SK-N-SH (cell line): Measurements from ENCODE around the gene GYS1. TPM values are rescaled to one million over a fixed set of nuclear protein-coding genes. Genes with fewer than 3 reads are reported as not detected.
"Not testable (repeated sequence)": the region's sequence is repeated elsewhere in the genome, so short reads cannot be mapped to it uniquely, and the experiment has no call there.

Source experiments
- CTCF ChIA-PET: fragments of 300-600, 350-600 bp; formaldehyde crosslinking; extraction: SDS; loops from one replicate; lab custom pipeline; 2021; lab: Yijun Ruan, JAX
- POLR2A ChIA-PET: fragments of 350-600 bp; sonication (Branson Sonifier 250); formaldehyde crosslinking; extraction: SDS; loops from one replicate; lab custom pipeline; 2020; ENCODE audit warnings: antibody characterized with exemption, inconsistent platforms; lab: Yijun Ruan, JAX
- DNase-seq: peaks from one replicate; pipeline ENCODE4 v3.0.0; 2012
- H2AFZ ChIP-seq: fragments of 200-600 bp; sonication (generic); 2 replicates; pipeline ENCODE4 v1.8.1; 2016; ENCODE audit warnings: antibody characterized with exemption, mild to moderate bottlenecking, low read depth
- H3F3A ChIP-seq: fragments of 200-600 bp; sonication (generic); replicated peaks from 2 replicates; pipeline ENCODE3; 2016; ENCODE audit warnings: antibody characterized with exemption, mild to moderate bottlenecking; ENCODE audit not compliant: insufficient read depth
- H3K27ac ChIP-seq, 2 experiments: fragments of 200-500 bp in 1 of 2; fragments of 200-600 bp in 1 of 2; sonication (Bioruptor generic) in 1 of 2; sonication (generic), shearing (Covaris generic) in 1 of 2; 2 replicates each; pipeline versions ENCODE4 v1.5.1 to v1.6.1; 2014 to 2016; ENCODE audit warnings: low read depth in 2 of 2, inconsistent platforms in 1 of 2, low read length in 1 of 2, mild to moderate bottlenecking in 1 of 2, mixed read lengths in 1 of 2
- H3K27me3 ChIP-seq: fragments of 200-600 bp; sonication (generic), shearing (Covaris generic); 2 replicates; pipeline ENCODE4 v1.6.1; 2016; ENCODE audit warnings: mixed run types; ENCODE audit not compliant: insufficient read depth
- H3K36me3 ChIP-seq, 2 experiments: fragments of 200-500 bp in 1 of 2; fragments of 200-600 bp in 1 of 2; sonication (Bioruptor generic) in 1 of 2; sonication (generic) in 1 of 2; replicated peaks in 1 of 2; 2 replicates each; pipeline versions ENCODE3 to v1.5.1; 2014 to 2016; ENCODE audit warnings: low read length in 1 of 2, mild to moderate bottlenecking in 1 of 2; ENCODE audit not compliant: insufficient read depth in 2 of 2, control insufficient read depth in 1 of 2
- H3K4me1 ChIP-seq, 2 experiments: fragments of 200-500 bp in 1 of 2; fragments of 200-600 bp in 1 of 2; sonication (Bioruptor generic) in 1 of 2; sonication (generic), shearing (Covaris generic) in 1 of 2; 2 replicates each; pipeline versions ENCODE4 v1.5.1 to v1.6.1; 2014 to 2016; ENCODE audit warnings: low read depth in 1 of 2, low read length in 1 of 2, mixed run types in 1 of 2; ENCODE audit not compliant: insufficient read depth in 2 of 2, control insufficient read depth in 1 of 2
- H3K4me2 ChIP-seq: fragments of 200-600 bp; sonication (generic), shearing (Covaris generic); 2 replicates; pipeline ENCODE4 v1.6.1; 2017; ENCODE audit warnings: mixed run types
- H3K4me3 ChIP-seq, 2 experiments: fragments of 200-500 bp in 1 of 2; fragments of 200-600 bp in 1 of 2; sonication (Bioruptor generic) in 1 of 2; sonication (generic), shearing (Covaris generic) in 1 of 2; 2 replicates each; pipeline versions ENCODE4 v1.5.1 to v1.8.1; 2014 to 2016; ENCODE audit warnings: low read depth in 2 of 2, inconsistent platforms in 1 of 2, low read length in 1 of 2, mild to moderate bottlenecking in 1 of 2, mixed read lengths in 1 of 2, moderate library complexity in 1 of 2
- H3K79me2 ChIP-seq: fragments of 200-600 bp; sonication (generic); 2 replicates; pipeline ENCODE4 v1.8.1; 2017; ENCODE audit warnings: mild to moderate bottlenecking; ENCODE audit not compliant: insufficient read depth
- H3K9ac ChIP-seq: fragments of 200-600 bp; sonication (generic); 2 replicates; pipeline ENCODE4 v1.6.1; 2017; ENCODE audit warnings: mixed run types
- H3K9me2 ChIP-seq: fragments of 200-600 bp; sonication (generic); 2 replicates; pipeline ENCODE4 v1.6.1; 2017; ENCODE audit warnings: mixed run types
- H3K9me3 ChIP-seq: fragments of 200-600 bp; sonication (generic); 2 replicates; pipeline ENCODE4 v1.6.1; 2017; ENCODE audit warnings: mixed run types, mild to moderate bottlenecking, moderate library complexity
- H4K20me1 ChIP-seq: fragments of 200-600 bp; sonication (generic); 2 replicates; pipeline ENCODE4 v1.6.1; 2017; ENCODE audit warnings: mild to moderate bottlenecking, mixed run types; ENCODE audit not compliant: insufficient read depth
- CHD2 ChIP-seq: fragments of 150-350 bp; IDR thresholded peaks from 2 replicates; pipeline ENCODE4 v1.6.1; 2018; ENCODE audit warnings: low read length; ENCODE audit not compliant: partially characterized antibody
- EZH2phosphoT487 ChIP-seq: fragments of 200-600 bp; sonication (generic); IDR thresholded peaks from 2 replicates; pipeline ENCODE4 v1.6.1; 2017; ENCODE audit warnings: low read depth, mixed run types, mild to moderate bottlenecking, antibody characterized with exemption, moderate library complexity, borderline replicate concordance
- GABPA ChIP-seq: IDR thresholded peaks from 2 replicates; pipeline ENCODE4 v1.4.0; 2012; ENCODE audit warnings: low read depth, mild to moderate bottlenecking
- NFIC ChIP-seq: IDR thresholded peaks from 2 replicates; pipeline ENCODE4 v1.4.0; 2012; ENCODE audit warnings: borderline replicate concordance
- REST ChIP-seq: IDR thresholded peaks from 2 replicates; pipeline ENCODE4 v1.6.1; 2012; ENCODE audit warnings: mild to moderate bottlenecking, low read depth, low read length, moderate library complexity
- SIN3A ChIP-seq: IDR thresholded peaks from 2 replicates; pipeline ENCODE4 v1.6.1; 2012; ENCODE audit warnings: low read depth, mild to moderate bottlenecking, low read length, moderate library complexity, borderline replicate concordance
- WGBS: methylation state at CpG from one replicate; pipeline ENCODE4 v1.1.6; 2017; ENCODE audit warnings: low lambda C conversion rate; 5-methylcytosine and 5-hydroxymethylcytosine counted together
- polyA plus RNA-seq, 3 experiments: library from polyadenylated mRNA; depleted of rRNA; stranded (reverse); fragments of >200 nt; gene quantifications; 2 replicates each; pipeline ENCODE4 v1.2.3, GENCODE V29; 2012
- TF ChIP-seq, protein P1 (sequence below): fragments of 150-350 bp; IDR thresholded peaks from 2 replicates; pipeline ENCODE4 v1.6.1; 2017; ENCODE audit warnings: antibody characterized with exemption, low read length, low read depth, borderline replicate concordance
- TF ChIP-seq, protein P2 (sequence below): fragments of 200-600 bp; sonication (generic); IDR thresholded peaks from 2 replicates; pipeline ENCODE4 v1.6.1; 2017; ENCODE audit warnings: antibody characterized with exemption, mild to moderate bottlenecking, moderate library complexity

Gene GYS1
- polyA plus RNA-seq, 1 of the 3 experiments (the other 2 are of a cell fraction): 25.3 TPM

GRCh38 chr19:49020342-49020741, 27.2 kb upstream of the GYS1 start:
- TF ChIP-seq GABPA: no peak
- TF ChIP-seq, protein P1, sequence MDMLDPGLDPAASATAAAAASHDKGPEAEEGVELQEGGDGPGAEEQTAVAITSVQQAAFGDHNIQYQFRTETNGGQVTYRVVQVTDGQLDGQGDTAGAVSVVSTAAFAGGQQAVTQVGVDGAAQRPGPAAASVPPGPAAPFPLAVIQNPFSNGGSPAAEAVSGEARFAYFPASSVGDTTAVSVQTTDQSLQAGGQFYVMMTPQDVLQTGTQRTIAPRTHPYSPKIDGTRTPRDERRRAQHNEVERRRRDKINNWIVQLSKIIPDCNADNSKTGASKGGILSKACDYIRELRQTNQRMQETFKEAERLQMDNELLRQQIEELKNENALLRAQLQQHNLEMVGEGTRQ: no peak
- TF ChIP-seq NFIC: no peak
- no peak for TF ChIP-seq REST
- no peak for TF ChIP-seq SIN3A
- DNase-seq: no peak
- no peak overlapping the region for H2AFZ ChIP-seq
- H3K27me3 ChIP-seq: no peaks in the 10 kb centered on the region
- no peaks in the 10 kb centered on the region for H3K9me2 ChIP-seq
- H3K9me3 ChIP-seq: no peaks in the 10 kb centered on the region
- H3F3A ChIP-seq: peaks cover 17% of the 10 kb centered on the region
- H3K4me2 ChIP-seq: no peak overlapping the region
- H3K4me1 ChIP-seq: peaks cover 0 to 35% of the 10 kb centered on the region in 2 experiments; a peak in 1 of 4 replicates
- H3K9ac ChIP-seq: no peak overlapping the region
- no peak overlapping the region for H3K27ac ChIP-seq
- WGBS: 96% methylated on average over 11 of the region's 11 CpGs
- ChIA-PET POLR2A (interaction anchor here (1.2 to 1.7 kb wide), 2 partner anchors 11 kb away, joined by 3 to 7 read pairs; no protein-coding TSS in a partner anchor), CTCF (interaction anchor here (0.9 to 3.3 kb wide), 7 partner anchors 11 to 281 kb away, joined by 3 to 17 read pairs (median 3); partner anchors contain the start of genes CGB2 and KCNA7)
- H3K79me2 ChIP-seq: no peaks in the 10 kb centered on the region
- H4K20me1 ChIP-seq: no peaks in the 10 kb centered on the region
- peaks cover 0 to 6% of the 10 kb centered on the region in 2 experiments for H3K36me3 ChIP-seq
- H3K4me3 ChIP-seq: no peak overlapping the region

GRCh38 chr19:49019242-49019932, 26.3 kb upstream of the GYS1 start:
- 26% methylated on average over 18 of the region's 41 CpGs for WGBS
- H3K4me3 ChIP-seq: peak overlapping the region; percentile 23 to 46; a peak in 2 of 4 replicates
- no peaks in the 10 kb centered on the region for H3K27me3 ChIP-seq
- ChIA-PET CTCF (interaction anchor here (0.9 to 3.3 kb wide), 15 partner anchors 8 to 282 kb away, joined by 3 to 17 read pairs (median 4); partner anchors contain the start of genes CGB2, GYS1, KCNA7 and RUVBL2), POLR2A (interaction anchor here (1.7 kb wide), 1 partner anchor 10 kb away, joined by 7 read pairs; no protein-coding TSS in a partner anchor)
- no peak overlapping the region for H3K27ac ChIP-seq
- DNase-seq: peak; percentile 91
- TF ChIP-seq SIN3A (no peak), EZH2phosphoT487 (no peak), CHD2 (peak; percentile 50)
- TF ChIP-seq, protein P2, sequence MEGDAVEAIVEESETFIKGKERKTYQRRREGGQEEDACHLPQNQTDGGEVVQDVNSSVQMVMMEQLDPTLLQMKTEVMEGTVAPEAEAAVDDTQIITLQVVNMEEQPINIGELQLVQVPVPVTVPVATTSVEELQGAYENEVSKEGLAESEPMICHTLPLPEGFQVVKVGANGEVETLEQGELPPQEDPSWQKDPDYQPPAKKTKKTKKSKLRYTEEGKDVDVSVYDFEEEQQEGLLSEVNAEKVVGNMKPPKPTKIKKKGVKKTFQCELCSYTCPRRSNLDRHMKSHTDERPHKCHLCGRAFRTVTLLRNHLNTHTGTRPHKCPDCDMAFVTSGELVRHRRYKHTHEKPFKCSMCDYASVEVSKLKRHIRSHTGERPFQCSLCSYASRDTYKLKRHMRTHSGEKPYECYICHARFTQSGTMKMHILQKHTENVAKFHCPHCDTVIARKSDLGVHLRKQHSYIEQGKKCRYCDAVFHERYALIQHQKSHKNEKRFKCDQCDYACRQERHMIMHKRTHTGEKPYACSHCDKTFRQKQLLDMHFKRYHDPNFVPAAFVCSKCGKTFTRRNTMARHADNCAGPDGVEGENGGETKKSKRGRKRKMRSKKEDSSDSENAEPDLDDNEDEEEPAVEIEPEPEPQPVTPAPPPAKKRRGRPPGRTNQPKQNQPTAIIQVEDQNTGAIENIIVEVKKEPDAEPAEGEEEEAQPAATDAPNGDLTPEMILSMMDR: peak; percentile 50
- TF ChIP-seq, all 33 proteins: peak for 2
- Histone ChIP-seq H3K4me2 (peak overlapping the region; percentile 33; the same call in 1 of the 2 replicates), H3K4me1 (peaks cover 0 to 35% of the 10 kb centered on the region in 2 experiments; a peak in 1 of 4 replicates), H3K9me2 (no peaks in the 10 kb centered on the region), H3K9me3 (no peaks in the 10 kb centered on the region), H2AFZ (no peak overlapping the region), H3K79me2 (no peaks in the 10 kb centered on the region), H3K36me3 (peaks cover 0 to 16% of the 10 kb centered on the region in 2 experiments), H3K9ac (no peak overlapping the region), H3F3A (peaks cover 17% of the 10 kb centered on the region), H4K20me1 (no peaks in the 10 kb centered on the region)

GRCh38 chr19:49018388-49019241, 25.5 kb upstream of the GYS1 start:
- 27% methylated on average over 30 of the region's 50 CpGs for WGBS
- peak; percentile 34 for DNase-seq
- H2AFZ ChIP-seq, H3K27ac ChIP-seq, H3K79me2 ChIP-seq, H3K9me2 ChIP-seq, H3K9me3 ChIP-seq, H4K20me1 ChIP-seq, H3K27me3 ChIP-seq: not testable (repeated sequence)
- Histone ChIP-seq H3K4me3 (peak overlapping the region; percentile 41 to 46), H3F3A (peaks cover 17% of the 10 kb centered on the region), H3K36me3 (peaks cover 0 to 21% of the 10 kb centered on the region in 2 experiments), H3K9ac (peak overlapping the region; percentile 18; the same call in 1 of the 2 replicates), H3K4me2 (peak overlapping the region; percentile 79), H3K4me1 (peaks cover 0 to 35% of the 10 kb centered on the region in 2 experiments; a peak in 1 of 4 replicates)
- POLR2A ChIA-PET: interaction anchor here (1.5 to 1.7 kb wide), 2 partner anchors 9 kb away, joined by 7 read pairs; no protein-coding TSS in a partner anchor
- CTCF ChIA-PET: interaction anchor here (0.6 to 3.3 kb wide), 20 partner anchors 8 to 1662 kb away, joined by 3 to 17 read pairs (median 4); partner anchors contain the start of genes CGB2, GYS1, KCNA7 and RUVBL2
